ENCODE measurements around the gene HEATR9. TPM values are rescaled to one million over a fixed set of nuclear protein-coding genes. Genes with fewer than 3 reads are reported as not detected.

Gene HEATR9
- total RNA-seq, 1 donor from 2014 or later = not detected

- Mint-ChIP-seq H3K9me3 (ENCODE audit: unreplicated experiment) (peaks cover 2% of the 10 kb centered on the region), H3K4me1 (ENCODE audit: low read depth, unreplicated experiment) (peaks cover 2% of the 10 kb centered on the region), H3K27ac (ENCODE audit: unreplicated experiment) (no peak overlapping the region), H3K4me3 (ENCODE audit: unreplicated experiment) (no peak overlapping the region), H3K27me3 (ENCODE audit: unreplicated experiment) (peaks cover 3% of the 10 kb centered on the region), H3K36me3 (ENCODE audit: unreplicated experiment) (no peaks in the 10 kb centered on the region)
- TF ChIP-seq CTCF (IDR thresholded peaks at IDR 0.05; ENCODE audit: partially characterized antibody, unreplicated experiment) = no peak
- no peak for DNase-seq
These were observed 3.7 kb upstream of the HEATR9 start for GRCh38 chr17:35872196-35872980.

GRCh38 chr17:35870906-35871819 is 2.5 kb upstream of the HEATR9 start:
- peaks cover 2% of the 10 kb centered on the region for H3K4me1 Mint-ChIP-seq (ENCODE audit: low read depth, unreplicated experiment)
- peaks cover 2% of the 10 kb centered on the region for H3K9me3 Mint-ChIP-seq (ENCODE audit: unreplicated experiment)
- H3K27ac Mint-ChIP-seq (ENCODE audit: unreplicated experiment) = no peak overlapping the region

GRCh38 chr17:35867574-35867973 is 1.1 kb downstream of the HEATR9 start:
- TF ChIP-seq CTCF (IDR thresholded peaks at IDR 0.05; ENCODE audit: partially characterized antibody, unreplicated experiment) = no peak
- Mint-ChIP-seq H3K4me3 (ENCODE audit: unreplicated experiment) (no peak overlapping the region), H3K4me1 (ENCODE audit: low read depth, unreplicated experiment) (peaks cover 6% of the 10 kb centered on the region), H3K27ac (ENCODE audit: unreplicated experiment) (no peak overlapping the region), H3K9me3 (ENCODE audit: unreplicated experiment) (peaks cover 2% of the 10 kb centered on the region), H3K27me3 (ENCODE audit: unreplicated experiment) (peaks cover 5% of the 10 kb centered on the region), H3K36me3 (ENCODE audit: unreplicated experiment) (no peaks in the 10 kb centered on the region)
- no peak for DNase-seq

More at GRCh38 chr17:35870906-35871819, 2.5 kb upstream of the HEATR9 start:
- no peak for TF ChIP-seq CTCF (IDR thresholded peaks at IDR 0.05; ENCODE audit: partially characterized antibody, unreplicated experiment)
- no peak for DNase-seq
- Mint-ChIP-seq H3K36me3 (ENCODE audit: unreplicated experiment) (no peaks in the 10 kb centered on the region), H3K27me3 (ENCODE audit: unreplicated experiment) (peaks cover 3% of the 10 kb centered on the region), H3K4me3 (ENCODE audit: unreplicated experiment) (no peak overlapping the region)

GRCh38 chr17:35866341-35866950 is 2.2 kb downstream of the HEATR9 start:
- Mint-ChIP-seq H3K27me3 (ENCODE audit: unreplicated experiment) (peaks cover 2% of the 10 kb centered on the region), H3K9me3 (ENCODE audit: unreplicated experiment) (peaks cover 2% of the 10 kb centered on the region), H3K36me3 (ENCODE audit: unreplicated experiment) (no peaks in the 10 kb centered on the region), H3K27ac (ENCODE audit: unreplicated experiment) (no peak overlapping the region), H3K4me1 (ENCODE audit: low read depth, unreplicated experiment) (peaks cover 7% of the 10 kb centered on the region), H3K4me3 (ENCODE audit: unreplicated experiment) (no peak overlapping the region)
- no peak for TF ChIP-seq CTCF (IDR thresholded peaks at IDR 0.05; ENCODE audit: partially characterized antibody, unreplicated experiment)
- DNase-seq = no peak

All from glutamatergic neuron (in vitro differentiated cells).